GM10248 (cell line): ENCODE measurements around the gene ACOXL.

ENCODE experiments used
- CTCF ChIA-PET: fragments of 300-600 bp; sonication (Branson Sonifier 250); formaldehyde crosslinking; extraction: SDS; loops from one replicate; lab custom pipeline; 2021; ENCODE audit warnings: antibody characterized with exemption; lab: Yijun Ruan, JAX
- POLR2A ChIA-PET: fragments of 350-650 bp; sonication (Branson Sonifier 250); formaldehyde crosslinking; extraction: SDS; loops from one replicate; lab custom pipeline; 2020; ENCODE audit warnings: antibody characterized with exemption; lab: Yijun Ruan, JAX
- DNase-seq: peaks from one replicate; pipeline ENCODE4 v3.0.0; 2012; ENCODE audit errors: extremely low spot score
- CTCF ChIP-seq: IDR thresholded peaks from 2 replicates; pipeline ENCODE4 v1.5.1; 2012; ENCODE audit warnings: mild to moderate bottlenecking, low read depth; ENCODE audit errors: extremely low read depth, missing control alignments, control extremely low read depth

The ACOXL gene

GRCh38 chr2:111122631-111123421 is 390.5 kb downstream of the ACOXL start:
- TF ChIP-seq CTCF, result no peak
- DNase-seq, result no peak
- CTCF ChIA-PET, result no interaction called here
- POLR2A ChIA-PET, result no interaction called here

- TF ChIP-seq CTCF, result no peak
- POLR2A ChIA-PET, result no interaction called here
- CTCF ChIA-PET, result no interaction called here
- DNase-seq, result no peak
Measured at GRCh38 chr2:111123751-111124150, 391.4 kb downstream of the ACOXL start.

GRCh38 chr2:111126581-111126980 is 394.2 kb downstream of the ACOXL start:
- ChIA-PET CTCF (interaction anchor here (0.9 to 1.6 kb wide), 3 partner anchors 10 to 41 kb away, joined by 3 to 6 read pairs (median 4); no protein-coding TSS in a partner anchor), POLR2A (no interaction called here)
- TF ChIP-seq CTCF, result no peak
- no peak for DNase-seq

GRCh38 chr2:111127351-111127750 is 395.0 kb downstream of the ACOXL start:
- DNase-seq, result no peak
- ChIA-PET CTCF (interaction anchor here (1.1 to 1.6 kb wide), 2 partner anchors 9 to 10 kb away, joined by 3 read pairs; no protein-coding TSS in a partner anchor), POLR2A (no interaction called here)
- TF ChIP-seq CTCF, result no peak

GRCh38 chr2:111128096-111128495 is 395.7 kb downstream of the ACOXL start:
- no peak for TF ChIP-seq CTCF
- ChIA-PET CTCF (interaction anchor here (1.1 kb wide), 1 partner anchor 11 kb away, joined by 3 read pairs; no protein-coding TSS in a partner anchor), POLR2A (no interaction called here)
- DNase-seq, result no peak

GRCh38 chr2:111133603-111134002 is 401.2 kb downstream of the ACOXL start:
- CTCF ChIA-PET, result interaction anchor here (1.0 kb wide), 2 partner anchors 13 to 322 kb away, joined by 3 read pairs; partner anchors contain the start of gene BCL2L11
- TF ChIP-seq CTCF, result no peak
- POLR2A ChIA-PET, result no interaction called here
- no peak for DNase-seq
